MM.1S (cell line): Measurements from ENCODE around the gene DUSP9.

ENCODE experiments used
- DNase-seq: peaks from one replicate; pipeline ENCODE4 v3.0.0-alpha.2; 2015
- H2AFZ ChIP-seq: fragments of 300-600 bp; sonication (generic); 2 replicates; pipeline ENCODE4 v1.6.0; 2016; ENCODE audit warnings: antibody characterized with exemption, low read length
- H3F3A ChIP-seq: fragments of 300-600 bp; sonication (generic); 2 replicates; pipeline ENCODE4 v1.6.1; 2016; ENCODE audit warnings: mild to moderate bottlenecking, antibody characterized with exemption, low read length, moderate library complexity, mixed read lengths; ENCODE audit not compliant: insufficient read depth
- H3K27ac ChIP-seq: fragments of 300-600 bp; sonication (generic); 2 replicates; pipeline ENCODE4 v1.5.1; 2016; ENCODE audit warnings: mild to moderate bottlenecking, low read length
- H3K27me3 ChIP-seq: fragments of 300-600 bp; sonication (generic); replicated peaks from 2 replicates; pipeline ENCODE4 v1.6.0; 2016; ENCODE audit warnings: low read length; ENCODE audit not compliant: insufficient read depth
- H3K36me3 ChIP-seq: fragments of 300-600 bp; sonication (generic); replicated peaks from 2 replicates; pipeline ENCODE4 v1.6.1; 2016; ENCODE audit warnings: mild to moderate bottlenecking, low read length, mixed read lengths; ENCODE audit not compliant: insufficient read depth
- H3K4me1 ChIP-seq: fragments of 300-600 bp; sonication (generic); 2 replicates; pipeline ENCODE4 v1.6.1; 2016; ENCODE audit warnings: low read length, mixed read lengths
- H3K4me2 ChIP-seq: fragments of 300-600 bp; sonication (generic); 2 replicates; pipeline ENCODE4 v1.6.0; 2016; ENCODE audit warnings: low read depth, low read length
- H3K4me3 ChIP-seq: fragments of 300-600 bp; sonication (generic); 2 replicates; pipeline ENCODE4 v1.5.1; 2016; ENCODE audit warnings: low read length, mixed read lengths
- H3K79me2 ChIP-seq: fragments of 300-600 bp; sonication (generic); 2 replicates; pipeline ENCODE4 v1.6.1; 2016; ENCODE audit warnings: mixed run types, low read length, mixed read lengths
- H3K9ac ChIP-seq: fragments of 300-600 bp; sonication (generic); 2 replicates; pipeline ENCODE4 v1.6.1; 2016; ENCODE audit warnings: low read length, mixed read lengths
- H3K9me2 ChIP-seq: fragments of 300-600 bp; sonication (generic); replicated peaks from 2 replicates; pipeline ENCODE4 v1.6.1; 2016; ENCODE audit warnings: mild to moderate bottlenecking, low read length, mixed read lengths; ENCODE audit not compliant: insufficient read depth
- H3K9me3 ChIP-seq: fragments of 300-600 bp; sonication (generic); replicated peaks from 2 replicates; pipeline ENCODE4 v1.6.1; 2016; ENCODE audit warnings: mild to moderate bottlenecking, low read length, mixed read lengths; ENCODE audit not compliant: insufficient read depth
- H4K20me1 ChIP-seq: fragments of 300-600 bp; sonication (generic); 2 replicates; pipeline ENCODE4 v1.6.1; 2016; ENCODE audit warnings: mild to moderate bottlenecking, low read length, moderate library complexity, mixed read lengths; ENCODE audit not compliant: insufficient read depth
- CTCF ChIP-seq: fragments of 300-600 bp; sonication (generic); IDR thresholded peaks from 2 replicates; pipeline ENCODE4 v1.5.1; 2016; ENCODE audit warnings: antibody characterized with exemption, low read length, mixed read lengths
- EZH2 ChIP-seq: fragments of 300-600 bp; sonication (generic); optimal IDR thresholded peaks from 2 replicates; pipeline ENCODE3; 2017; ENCODE audit warnings: low read depth, mild to moderate bottlenecking, antibody characterized with exemption, low read length, mixed read lengths
- EZH2phosphoT487 ChIP-seq: fragments of 300-600 bp; sonication (generic); IDR thresholded peaks from 2 replicates; pipeline ENCODE4 v1.6.1; 2018; ENCODE audit warnings: antibody characterized with exemption, low read length

Gene DUSP9

GRCh38 chrX:153600032-153600373 is 47.0 kb upstream of the DUSP9 start:
- no peaks in the 10 kb centered on the region for H3K9me2 ChIP-seq
- H3K36me3 ChIP-seq: no peaks in the 10 kb centered on the region
- peak overlapping the region; percentile 70; the same call in 1 of the 2 replicates for H2AFZ ChIP-seq
- no peak overlapping the region; the same call in 1 of the 2 replicates for H3K9ac ChIP-seq
- no peaks in the 10 kb centered on the region for H4K20me1 ChIP-seq
- peak overlapping the region; percentile 18; the same call in 1 of the 2 replicates for H3K27ac ChIP-seq
- peak overlapping the region; percentile 57; the same call in 1 of the 2 replicates for H3K4me2 ChIP-seq
- no peak for TF ChIP-seq CTCF
- no peak for TF ChIP-seq EZH2phosphoT487
- no peak for TF ChIP-seq EZH2
- no peaks in the 10 kb centered on the region for H3F3A ChIP-seq
- H3K4me1 ChIP-seq: no peaks in the 10 kb centered on the region
- no peaks in the 10 kb centered on the region for H3K9me3 ChIP-seq
- peaks cover 18% of the 10 kb centered on the region for H3K79me2 ChIP-seq
- no peaks in the 10 kb centered on the region for H3K27me3 ChIP-seq
- DNase-seq: no peak
- peak overlapping the region; percentile 68 for H3K4me3 ChIP-seq

- peaks cover 3% of the 10 kb centered on the region; the same call in 1 of the 2 replicates for H3K27me3 ChIP-seq
- no peaks in the 10 kb centered on the region for H3K9me2 ChIP-seq
- H3K36me3 ChIP-seq: no peaks in the 10 kb centered on the region
- no peak for DNase-seq
- no peak overlapping the region for H3K4me2 ChIP-seq
- no peak for TF ChIP-seq EZH2phosphoT487
- no peak for TF ChIP-seq EZH2
- TF ChIP-seq CTCF: no peak
- no peaks in the 10 kb centered on the region for H3K4me1 ChIP-seq
- no peak overlapping the region for H3K9ac ChIP-seq
- no peaks in the 10 kb centered on the region for H3F3A ChIP-seq
- H3K79me2 ChIP-seq: peaks cover 18% of the 10 kb centered on the region
- H2AFZ ChIP-seq: no peak overlapping the region
- no peak overlapping the region for H3K27ac ChIP-seq
- H3K4me3 ChIP-seq: no peak overlapping the region
- no peaks in the 10 kb centered on the region for H3K9me3 ChIP-seq
- H4K20me1 ChIP-seq: no peaks in the 10 kb centered on the region
Observed at GRCh38 chrX:153600921-153601320, 46.1 kb upstream of the DUSP9 start.

- Histone ChIP-seq H3K79me2 (peaks cover 16% of the 10 kb centered on the region), H3K4me3 (no peak overlapping the region), H3K36me3 (no peaks in the 10 kb centered on the region), H3K9me2 (no peaks in the 10 kb centered on the region), H3K4me2 (no peak overlapping the region), H3K9me3 (no peaks in the 10 kb centered on the region), H4K20me1 (no peaks in the 10 kb centered on the region), H3K27ac (no peak overlapping the region), H2AFZ (no peak overlapping the region), H3K27me3 (peaks cover 10% of the 10 kb centered on the region; the same call in 1 of the 2 replicates), H3F3A (no peaks in the 10 kb centered on the region), H3K9ac (no peak overlapping the region), H3K4me1 (no peaks in the 10 kb centered on the region)
- no peak for TF ChIP-seq CTCF
- no peak for TF ChIP-seq EZH2phosphoT487
- no peak for TF ChIP-seq EZH2
- no peak for DNase-seq
Observed at GRCh38 chrX:153601511-153602110, 45.4 kb upstream of the DUSP9 start.
